ENCODE data around the gene PNPLA2. TPM values are rescaled to one million over a fixed set of nuclear protein-coding genes. Genes with fewer than 3 reads are reported as not detected.

The PNPLA2 gene
- total RNA-seq, 4 donors from 2014 or later, result 204 to 1,337 (median 369) TPM

- TF ChIP-seq, protein P1, sequence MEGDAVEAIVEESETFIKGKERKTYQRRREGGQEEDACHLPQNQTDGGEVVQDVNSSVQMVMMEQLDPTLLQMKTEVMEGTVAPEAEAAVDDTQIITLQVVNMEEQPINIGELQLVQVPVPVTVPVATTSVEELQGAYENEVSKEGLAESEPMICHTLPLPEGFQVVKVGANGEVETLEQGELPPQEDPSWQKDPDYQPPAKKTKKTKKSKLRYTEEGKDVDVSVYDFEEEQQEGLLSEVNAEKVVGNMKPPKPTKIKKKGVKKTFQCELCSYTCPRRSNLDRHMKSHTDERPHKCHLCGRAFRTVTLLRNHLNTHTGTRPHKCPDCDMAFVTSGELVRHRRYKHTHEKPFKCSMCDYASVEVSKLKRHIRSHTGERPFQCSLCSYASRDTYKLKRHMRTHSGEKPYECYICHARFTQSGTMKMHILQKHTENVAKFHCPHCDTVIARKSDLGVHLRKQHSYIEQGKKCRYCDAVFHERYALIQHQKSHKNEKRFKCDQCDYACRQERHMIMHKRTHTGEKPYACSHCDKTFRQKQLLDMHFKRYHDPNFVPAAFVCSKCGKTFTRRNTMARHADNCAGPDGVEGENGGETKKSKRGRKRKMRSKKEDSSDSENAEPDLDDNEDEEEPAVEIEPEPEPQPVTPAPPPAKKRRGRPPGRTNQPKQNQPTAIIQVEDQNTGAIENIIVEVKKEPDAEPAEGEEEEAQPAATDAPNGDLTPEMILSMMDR (IDR thresholded peaks at IDR 0.05; ENCODE audit: low read depth), result no peak
Measured at GRCh38 chr11:829176-829846, 10.6 kb downstream of the PNPLA2 start.

GRCh38 chr11:829847-830294 is 11.2 kb downstream of the PNPLA2 start:
- TF ChIP-seq, protein P1 (IDR thresholded peaks at IDR 0.05; ENCODE audit: low read depth), result no peak

- TF ChIP-seq, protein P1 (IDR thresholded peaks at IDR 0.05; ENCODE audit: low read depth), result no peak
Measured at GRCh38 chr11:830295-831117, 11.8 kb downstream of the PNPLA2 start.

GRCh38 chr11:831118-831864 is 12.6 kb downstream of the PNPLA2 start:
- TF ChIP-seq, protein P1 (IDR thresholded peaks at IDR 0.05; ENCODE audit: low read depth), result no peak

DNA sequence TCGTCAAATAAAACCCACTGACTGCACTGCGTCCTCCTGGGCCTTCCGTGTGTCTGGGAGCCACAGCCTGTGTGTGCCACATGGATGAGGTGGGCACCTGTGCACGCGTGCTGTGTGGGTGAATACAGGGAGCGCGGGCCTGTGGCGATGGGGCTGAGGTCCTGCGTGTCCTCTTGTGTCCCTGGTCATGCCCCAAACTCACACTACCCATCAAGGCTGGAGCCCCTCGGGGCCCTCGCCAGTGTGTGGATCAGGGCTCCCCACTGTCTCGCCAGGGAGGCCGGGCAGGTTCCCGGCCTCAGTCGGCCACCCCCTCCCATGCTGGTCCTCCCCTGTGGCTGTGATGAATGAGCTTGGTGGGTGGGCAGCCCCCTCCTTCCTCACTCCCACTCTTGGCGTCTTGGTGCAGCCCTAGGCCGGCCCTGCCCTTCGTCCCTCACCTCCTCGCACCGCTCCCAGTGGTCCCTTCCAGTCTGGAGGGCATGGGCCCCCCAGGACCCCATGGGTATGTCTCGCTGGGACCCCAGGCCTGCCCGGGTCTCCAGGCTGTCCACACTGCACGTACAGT is 13.3 kb downstream of the PNPLA2 start:
- TF ChIP-seq, protein P1 (IDR thresholded peaks at IDR 0.05; ENCODE audit: low read depth), result no peak

DNA sequence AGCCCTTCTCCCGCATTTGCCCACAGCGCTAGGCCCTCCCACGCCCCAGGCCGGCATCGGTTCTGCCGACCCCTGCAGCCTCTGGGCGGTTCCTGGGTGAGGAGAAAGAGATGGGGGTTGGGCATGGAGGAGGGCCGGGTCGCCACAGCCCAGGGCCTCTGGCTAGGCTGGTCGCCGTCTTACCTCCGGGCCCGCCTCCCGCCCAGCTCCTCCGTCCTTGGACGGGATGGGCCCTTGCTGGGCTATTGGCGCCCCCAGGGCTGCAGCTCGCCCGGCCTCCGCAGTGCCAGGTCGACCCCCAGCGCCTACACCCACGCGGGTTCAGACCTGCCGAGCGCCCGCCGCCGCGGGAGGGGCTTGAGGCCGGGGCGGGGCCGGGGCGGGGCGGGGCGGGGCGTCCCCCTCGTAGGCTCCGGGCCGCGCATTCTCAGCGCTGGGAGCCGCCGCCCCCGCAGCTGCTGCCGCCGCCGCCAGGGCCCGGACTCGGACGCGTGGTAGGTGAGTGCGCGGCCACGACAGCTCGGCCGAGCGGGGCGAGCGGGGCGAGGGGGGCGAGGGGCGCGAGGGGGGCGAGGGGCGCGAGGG is 13.9 kb downstream of the PNPLA2 start, which contains the start of gene CD151:
CD151 (plus strand) TSS at position 424 of the 585 bp plus-strand sequence. CDS start 3,118 bp downstream, outside the sequence.
- TF ChIP-seq, protein P1 (IDR thresholded peaks at IDR 0.05; ENCODE audit: low read depth), result no peak

Measured in subcutaneous adipose tissue (tissue), 4 donors.